Measurements from ENCODE around the gene HEG1.

The HEG1 gene

GRCh38 chr3:124939661-124940060 lies 116.1 kb downstream of the HEG1 start:
- no peak for DNase-seq

DNA sequence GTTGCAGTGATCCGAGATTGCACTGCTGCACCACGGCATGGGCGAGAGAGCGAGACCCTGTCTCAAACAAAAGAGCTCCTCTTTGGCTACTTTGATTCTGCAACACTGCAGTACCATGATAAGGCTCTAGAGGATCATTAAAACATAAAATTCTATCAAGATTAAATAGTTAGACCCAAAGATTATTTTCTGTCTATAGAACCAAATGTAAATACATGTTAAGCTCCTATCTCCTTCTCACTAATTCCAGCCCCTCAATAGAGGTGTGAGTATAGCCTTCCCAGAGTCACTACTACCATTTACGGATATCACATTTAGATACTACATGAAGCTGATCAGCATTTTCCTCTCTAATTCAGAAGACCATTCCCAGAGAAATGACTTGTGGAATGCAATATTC lies 116.9 kb downstream of the HEG1 start:
- DNase-seq: no peak

GRCh38 chr3:124937049-124937448 lies 118.7 kb downstream of the HEG1 start:
- no peak for DNase-seq

DNA sequence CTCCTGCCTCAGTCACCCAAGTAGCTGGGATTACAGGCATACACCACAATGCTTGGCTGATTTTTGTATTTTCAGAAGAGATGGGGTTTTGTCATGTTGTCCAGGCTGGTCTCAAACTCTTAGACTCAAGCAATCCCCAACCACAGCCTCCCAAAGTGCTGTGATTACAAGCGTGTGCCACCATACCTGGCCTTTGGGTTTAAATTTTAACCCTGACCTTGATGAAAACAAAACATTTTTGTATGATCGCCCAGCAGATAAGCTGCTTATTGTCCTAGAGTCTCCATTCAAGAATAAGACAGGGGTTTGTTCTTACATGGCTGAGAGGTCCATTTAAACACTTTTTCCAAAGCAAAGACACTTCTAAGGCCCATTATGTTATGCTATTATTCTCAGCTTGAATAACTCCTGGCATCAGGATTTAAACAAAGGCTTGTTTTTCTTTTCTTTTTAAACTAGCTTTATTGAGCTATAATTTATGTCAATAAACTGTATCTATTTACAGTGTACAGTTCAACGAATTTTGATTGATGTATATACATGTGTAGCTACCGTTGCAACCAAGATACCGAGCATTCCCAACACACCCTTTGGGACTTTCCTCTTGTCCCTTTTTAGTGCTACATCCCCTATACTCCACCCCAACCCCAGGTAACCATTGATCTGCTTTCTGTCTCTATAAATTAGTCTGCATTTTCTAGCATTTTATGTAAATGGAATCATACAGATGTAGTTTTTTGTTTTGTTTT lies 119.8 kb downstream of the HEG1 start:
- DNase-seq: no peak

DNA sequence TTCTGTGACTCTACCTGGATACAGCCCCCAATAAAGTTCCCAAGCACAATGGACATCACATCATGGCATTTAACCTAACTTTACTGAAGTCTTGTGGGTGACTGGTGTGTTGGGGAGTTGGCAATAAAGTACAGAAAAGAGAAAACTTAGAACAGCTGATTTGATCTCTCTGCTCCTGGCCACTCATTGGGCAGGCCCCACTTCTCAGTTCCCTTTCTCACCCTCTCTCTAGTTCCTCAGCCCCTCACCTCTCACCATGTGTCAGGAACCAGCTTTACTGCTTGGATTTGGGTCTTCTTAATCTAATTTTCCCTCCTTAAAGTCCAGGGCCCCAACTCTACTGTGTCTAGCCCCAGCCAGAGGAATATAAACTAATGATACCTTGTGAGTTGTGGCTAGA lies 120.5 kb downstream of the HEG1 start:
- DNase-seq: no peak

DNA sequence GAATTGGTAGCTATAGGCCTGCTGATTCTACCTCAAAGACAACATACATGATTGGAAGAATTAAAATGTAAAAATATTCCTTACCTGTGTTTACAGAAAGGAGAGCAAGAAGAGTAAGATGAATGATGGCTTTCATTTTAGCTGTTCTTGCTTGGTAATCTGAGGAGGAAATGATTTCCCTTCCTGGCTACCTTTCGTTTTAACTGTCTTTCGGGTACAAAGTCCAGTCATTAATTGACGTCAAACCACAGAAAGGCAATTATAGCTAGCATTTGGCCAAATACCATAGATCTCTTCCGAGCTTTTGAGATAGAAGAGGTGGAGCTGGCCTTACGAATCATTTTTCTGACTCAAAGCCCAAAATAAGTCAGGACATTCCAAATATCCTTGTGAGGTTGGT lies 121.2 kb downstream of the HEG1 start, which contains the start of gene MUC13:
MUC13 (minus strand) TSS at position 175 of the 400 bp plus-strand sequence; CDS start at position 136, 39 bp downstream.
- DNase-seq: peak; percentile 7

- DNase-seq: peak; percentile 70
Measured at GRCh38 chr3:124928333-124929202, 127.2 kb downstream of the HEG1 start.

DNA sequence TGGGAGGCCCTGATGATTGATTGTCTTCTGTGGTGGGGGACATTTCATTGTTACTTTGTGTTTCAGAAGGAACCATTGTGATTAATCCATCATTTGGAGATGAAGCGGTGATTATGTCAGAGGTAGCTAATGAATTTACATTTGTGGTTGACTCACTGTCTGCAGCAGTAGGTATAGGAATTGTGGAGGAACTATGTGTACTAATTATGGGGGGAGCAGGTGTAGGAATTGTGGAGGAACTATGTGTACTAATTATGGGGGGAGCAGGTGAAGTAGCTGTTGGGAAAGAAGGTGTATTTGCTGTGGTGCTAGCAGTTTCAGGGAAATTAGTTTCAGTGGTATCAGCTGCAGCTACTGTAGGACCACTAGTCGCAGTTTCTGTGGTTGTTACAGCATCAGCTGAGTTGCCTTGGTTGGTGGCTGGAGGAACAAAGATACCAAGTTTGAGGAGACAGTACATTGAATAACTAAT lies 128.2 kb downstream of the HEG1 start:
- no peak for DNase-seq

DNA sequence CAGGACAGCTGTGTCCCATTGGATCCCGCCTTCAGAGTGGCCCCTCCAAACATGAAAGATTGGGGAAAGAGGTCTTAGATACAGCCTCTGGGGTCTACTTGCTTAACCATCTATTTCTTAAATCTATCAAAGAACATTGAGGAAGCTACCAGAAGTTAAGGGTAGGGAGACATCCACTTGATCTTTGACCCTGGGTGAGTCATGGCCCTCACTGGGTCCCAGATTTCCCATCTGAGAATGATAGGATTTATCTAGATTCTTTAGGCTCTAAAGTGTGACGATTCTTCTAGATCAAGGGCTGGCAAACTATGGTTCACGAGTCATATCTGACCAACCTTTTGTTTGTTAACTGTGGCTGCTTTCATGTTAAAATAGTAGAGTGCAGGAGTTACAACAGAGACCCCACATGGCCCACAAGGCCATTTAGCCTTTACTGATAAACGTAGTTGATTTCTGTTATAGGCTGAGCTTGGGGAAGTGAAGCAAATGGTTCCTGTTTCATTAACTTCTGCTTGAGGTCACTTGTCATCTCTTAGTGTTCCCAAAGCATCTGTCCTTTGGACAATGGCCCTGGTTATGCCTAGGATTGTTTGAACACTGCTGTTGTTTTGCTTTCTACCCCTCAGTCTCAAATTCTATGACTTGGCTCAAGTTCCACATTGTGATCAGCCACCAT lies 129.2 kb downstream of the HEG1 start:
- DNase-seq: no peak

GRCh38 chr3:124924741-124925140 lies 131.1 kb downstream of the HEG1 start:
- no peak for DNase-seq

- DNase-seq: peak; percentile 14
Measured at GRCh38 chr3:124923833-124924232, 132.0 kb downstream of the HEG1 start.

- no peak for DNase-seq
Measured at GRCh38 chr3:124920718-124921117, 135.1 kb downstream of the HEG1 start.

DNA sequence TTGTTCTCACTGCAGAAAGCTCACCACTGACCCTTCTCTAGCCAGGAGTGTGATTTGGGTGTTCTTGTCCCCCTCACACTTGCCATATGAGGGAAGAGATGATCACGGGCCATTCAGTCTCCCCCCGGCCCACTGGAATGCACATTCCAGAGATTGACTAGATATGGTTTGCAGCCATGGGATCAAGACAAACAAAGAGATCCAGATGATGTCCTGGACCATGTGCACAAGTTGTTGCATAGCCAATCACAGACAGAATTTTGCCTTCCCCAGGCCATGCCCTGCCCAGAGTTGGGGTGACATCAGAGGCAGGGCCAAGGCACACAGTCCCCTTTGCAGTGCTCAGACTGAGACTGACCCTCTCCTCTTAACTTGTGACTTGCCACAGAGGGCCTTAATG lies 136.0 kb downstream of the HEG1 start:
- DNase-seq: peak; percentile 52

DNA sequence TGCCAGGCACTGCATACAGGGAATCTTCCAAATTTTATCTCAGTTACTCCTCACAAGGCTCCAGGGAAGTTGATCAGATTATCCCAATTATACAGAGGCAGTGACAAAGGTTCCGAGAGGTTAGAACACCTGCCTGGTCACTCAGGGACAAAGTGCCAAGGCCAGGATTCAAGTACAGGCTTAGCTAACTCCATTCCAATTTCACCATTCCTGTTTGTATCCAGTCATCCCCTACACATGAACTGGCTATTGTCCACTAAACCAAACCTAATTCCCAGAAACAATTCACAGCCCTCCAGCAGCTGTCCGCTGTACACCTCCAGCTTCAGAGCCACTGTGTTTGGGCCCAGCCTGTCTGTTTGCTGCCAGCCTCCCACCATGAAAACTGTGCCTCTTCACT lies 137.3 kb downstream of the HEG1 start:
- DNase-seq: no peak

GRCh38 chr3:124916837-124917409 lies 138.9 kb downstream of the HEG1 start:
- no peak for DNase-seq
